ENCODE measurements around the gene PRR13. TPM values are rescaled to one million over a fixed set of nuclear protein-coding genes. Genes with fewer than 3 reads are reported as not detected.
A peak's percentile ranks its signal among the peaks of the same experiment; 100 is the strongest.

PRR13 gene
- total and polyA plus RNA-seq, 2 donors (not counting 1 experiment from before 2014, with no cell fraction given) = 108 to 213 TPM

GRCh38 chr12:53452159-53453077 lies 10.9 kb downstream of the PRR13 start:
- Histone ChIP-seq H3K79me2 (ENCODE audit: control insufficient read depth, insufficient read depth, low read length) (peaks cover 58% of the 10 kb centered on the region), H3K4me1 (ENCODE audit: control insufficient read depth in 2 of 2, insufficient read depth in 2 of 2, low read length in 2 of 2) (peaks cover 15 to 20% of the 10 kb centered on the region in 2 donors), H4K20me1 (ENCODE audit: control insufficient read depth, insufficient read depth, low read length, poor library complexity, severe bottlenecking) (peaks cover 56% of the 10 kb centered on the region), H3K36me3 (replicated peaks in 1 of 2; ENCODE audit: control extremely low read depth in 1 of 2, control insufficient read depth in 1 of 2, extremely low read depth in 1 of 2, insufficient read depth in 2 of 2, low read length in 1 of 2) (peaks cover 15 to 36% of the 10 kb centered on the region in 2 experiments), H3K27me3 (replicated peaks in 1 of 4; ENCODE audit: control extremely low read depth in 1 of 4, control insufficient read depth in 3 of 4, insufficient read depth in 4 of 4, low read length in 3 of 4) (no peaks in the 10 kb centered on the region), H3K27ac (ENCODE audit: low read length in 2 of 2) (peak overlapping the region; percentile 90 to 94), H3K4me3 (ENCODE audit: control extremely low read depth in 1 of 5, extremely low read depth in 1 of 5, insufficient read depth in 1 of 5, low read depth in 2 of 5, low read length in 4 of 5) (peak overlapping the region; percentile 67 to 92 (median 85)), H3K9me3 (ENCODE audit: control extremely low read depth in 1 of 3, control insufficient read depth in 2 of 3, insufficient read depth in 1 of 3, low read length in 2 of 3) (no peaks in the 10 kb centered on the region), H3K9ac (ENCODE audit: low read length) (peak overlapping the region; percentile 97), H2AFZ (ENCODE audit: insufficient read depth, low read depth, low read length, poor library complexity, severe bottlenecking) (peak overlapping the region; percentile 10), H3K4me2 (replicated peaks; ENCODE audit: low read depth, low read length, poor library complexity, severe bottlenecking) (peak overlapping the region; percentile 78)
- Mint-ChIP-seq H3K4me3 (peak overlapping the region; percentile 97), H3K27ac (peak overlapping the region; percentile 99), H3K9me3 (ENCODE audit: insufficient read depth) (no peaks in the 10 kb centered on the region), H3K27me3 (no peaks in the 10 kb centered on the region), H3K4me1 (peaks cover 27% of the 10 kb centered on the region)
- ChIA-PET CTCF (interaction anchor here (0.7 to 1.7 kb wide), 4 partner anchors 12 to 237 kb away, joined by 3 to 5 read pairs (median 3); partner anchors contain the start of genes AAAS and SP1), POLR2A (interaction anchor here (0.7 to 1.6 kb wide), 6 partner anchors 11 to 1361 kb away, joined by 3 to 7 read pairs (median 4); partner anchors contain the start of genes COPZ1 and PRR13)
- intact Hi-C loops (cut with micrococcal nuclease) = loop anchor here (1.0 to 5.0 kb wide), 7 partner anchors 40 to 275 kb away; partner anchors contain the start of genes AAAS, CALCOCO1, CSAD and MYG1
- WGBS (ENCODE audit: insufficient coverage) = under 1% methylated on average over 27 of the region's 82 CpGs
- no peak for TF ChIP-seq EZH2 (IDR thresholded peaks at IDR 0.05; ENCODE audit: borderline replicate concordance, insufficient read depth, low read depth, low read length, poor library complexity, severe bottlenecking)
- TF ChIP-seq, protein P1, sequence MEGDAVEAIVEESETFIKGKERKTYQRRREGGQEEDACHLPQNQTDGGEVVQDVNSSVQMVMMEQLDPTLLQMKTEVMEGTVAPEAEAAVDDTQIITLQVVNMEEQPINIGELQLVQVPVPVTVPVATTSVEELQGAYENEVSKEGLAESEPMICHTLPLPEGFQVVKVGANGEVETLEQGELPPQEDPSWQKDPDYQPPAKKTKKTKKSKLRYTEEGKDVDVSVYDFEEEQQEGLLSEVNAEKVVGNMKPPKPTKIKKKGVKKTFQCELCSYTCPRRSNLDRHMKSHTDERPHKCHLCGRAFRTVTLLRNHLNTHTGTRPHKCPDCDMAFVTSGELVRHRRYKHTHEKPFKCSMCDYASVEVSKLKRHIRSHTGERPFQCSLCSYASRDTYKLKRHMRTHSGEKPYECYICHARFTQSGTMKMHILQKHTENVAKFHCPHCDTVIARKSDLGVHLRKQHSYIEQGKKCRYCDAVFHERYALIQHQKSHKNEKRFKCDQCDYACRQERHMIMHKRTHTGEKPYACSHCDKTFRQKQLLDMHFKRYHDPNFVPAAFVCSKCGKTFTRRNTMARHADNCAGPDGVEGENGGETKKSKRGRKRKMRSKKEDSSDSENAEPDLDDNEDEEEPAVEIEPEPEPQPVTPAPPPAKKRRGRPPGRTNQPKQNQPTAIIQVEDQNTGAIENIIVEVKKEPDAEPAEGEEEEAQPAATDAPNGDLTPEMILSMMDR (IDR thresholded peaks at IDR 0.05) = peak; percentile 58
- peak; percentile 36 for ATAC-seq (ENCODE audit: low read depth)
- peak; percentile 92 for DNase-seq
